SK-N-SH (cell line): Measurements from ENCODE around the gene DUOX2.

ENCODE experiments used
- CHD2 ChIP-seq: fragments of 150-350 bp; IDR thresholded peaks from 2 replicates; pipeline ENCODE4 v1.6.1; 2018; ENCODE audit warnings: low read length; ENCODE audit not compliant: partially characterized antibody
- CTCF ChIP-seq: fragments of 200-600 bp; sonication (generic); IDR thresholded peaks from 2 replicates; pipeline ENCODE4 v1.6.1; 2017; ENCODE audit warnings: antibody characterized with exemption, mild to moderate bottlenecking, moderate library complexity
- EZH2phosphoT487 ChIP-seq: fragments of 200-600 bp; sonication (generic); IDR thresholded peaks from 2 replicates; pipeline ENCODE4 v1.6.1; 2017; ENCODE audit warnings: low read depth, mixed run types, mild to moderate bottlenecking, antibody characterized with exemption, moderate library complexity, borderline replicate concordance
- NRF1 ChIP-seq: IDR thresholded peaks from 2 replicates; pipeline ENCODE4 v1.6.1; 2012; ENCODE audit warnings: low read depth, mild to moderate bottlenecking, low read length
- SIN3A ChIP-seq: IDR thresholded peaks from 2 replicates; pipeline ENCODE4 v1.6.1; 2012; ENCODE audit warnings: low read depth, mild to moderate bottlenecking, low read length, moderate library complexity, borderline replicate concordance
- TCF12 ChIP-seq: IDR thresholded peaks from 2 replicates; pipeline ENCODE4 v1.4.0; 2012
- TEAD4 ChIP-seq: IDR thresholded peaks from 2 replicates; pipeline ENCODE4 v1.4.0; 2012; ENCODE audit warnings: mild to moderate bottlenecking, borderline replicate concordance; ENCODE audit not compliant: insufficient read depth

- TF ChIP-seq CTCF (no peak), CHD2 (no peak), EZH2phosphoT487 (no peak), NRF1 (no peak), TCF12 (no peak), TEAD4 (no peak), SIN3A (no peak)
These were observed 25.8 kb upstream of the DUOX2 start for GRCh38 chr15:45139770-45140169.
